ENCODE results near the gene APAF1.

DNA sequence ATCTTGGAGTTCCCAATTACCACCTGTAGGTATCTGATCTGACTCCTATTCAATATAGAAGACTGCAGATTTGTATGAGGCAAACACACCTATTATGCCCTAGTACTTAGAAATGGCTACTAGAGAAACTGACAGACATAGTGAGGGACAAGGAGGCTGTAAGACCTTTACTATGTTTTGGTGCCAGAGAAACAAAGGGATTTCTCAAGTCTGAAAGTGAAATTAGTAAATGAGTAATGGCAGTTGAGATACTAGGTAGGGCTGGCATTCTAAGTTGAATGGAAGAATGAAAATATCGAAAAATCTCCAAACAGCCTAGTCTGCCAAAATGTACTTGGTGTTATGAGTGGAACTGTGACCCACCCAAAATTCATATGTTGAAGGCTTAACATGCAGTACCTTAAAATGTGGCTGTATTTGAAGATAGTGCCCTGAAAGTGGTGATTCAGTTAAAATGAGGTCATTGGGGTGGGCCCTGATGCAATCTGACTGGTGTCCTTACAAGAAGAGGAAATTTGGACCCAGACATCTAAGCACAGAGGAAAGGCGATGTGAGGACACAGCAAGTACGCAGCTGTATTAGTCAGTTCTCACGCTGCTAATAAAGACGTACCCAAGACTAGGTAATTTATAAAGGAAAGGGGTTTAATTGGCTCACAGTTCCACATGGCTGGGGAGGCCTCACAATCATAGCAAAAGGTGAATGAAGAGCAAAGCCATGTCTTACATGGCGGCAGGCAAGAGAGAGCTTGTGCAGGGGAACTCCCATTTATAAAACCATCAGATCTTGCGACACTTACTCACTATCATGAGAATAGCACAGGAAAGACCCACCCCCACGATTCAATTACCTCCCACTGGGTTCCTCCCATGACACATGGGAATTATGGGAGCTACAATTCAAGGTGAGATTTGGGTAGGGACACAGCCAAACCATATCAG is 127.0 kb downstream of the APAF1 start:
- TF ChIP-seq CTCF (IDR thresholded peaks at IDR 0.05), result no peak
- TF ChIP-seq EP300 (IDR thresholded peaks at IDR 0.05; ENCODE audit: low read depth), result no peak
